ENCODE data around the gene OR5H2.

DNA sequence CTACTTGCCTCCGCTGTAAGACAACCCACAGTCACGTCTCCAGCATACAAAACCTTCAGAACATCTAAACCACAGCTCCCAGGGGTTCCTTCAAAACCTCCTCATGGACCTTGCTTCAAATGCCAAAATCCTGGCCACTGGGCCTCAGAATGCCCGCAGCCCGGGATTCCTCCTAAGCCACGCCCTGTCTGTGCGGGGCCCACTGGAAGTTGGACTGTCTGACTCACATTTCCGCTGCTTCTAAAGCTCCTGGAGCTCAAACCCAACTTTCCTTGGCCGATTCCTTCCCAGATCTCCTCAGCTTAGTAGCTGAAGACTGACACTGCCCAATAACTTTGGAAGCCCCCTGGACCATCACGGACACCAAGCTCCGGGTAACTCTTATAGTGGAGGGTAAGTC is 36.2 kb upstream of the OR5H2 start:
- no peak for TF ChIP-seq POLR2A (IDR thresholded peaks at IDR 0.05)
- TF ChIP-seq, protein P1, sequence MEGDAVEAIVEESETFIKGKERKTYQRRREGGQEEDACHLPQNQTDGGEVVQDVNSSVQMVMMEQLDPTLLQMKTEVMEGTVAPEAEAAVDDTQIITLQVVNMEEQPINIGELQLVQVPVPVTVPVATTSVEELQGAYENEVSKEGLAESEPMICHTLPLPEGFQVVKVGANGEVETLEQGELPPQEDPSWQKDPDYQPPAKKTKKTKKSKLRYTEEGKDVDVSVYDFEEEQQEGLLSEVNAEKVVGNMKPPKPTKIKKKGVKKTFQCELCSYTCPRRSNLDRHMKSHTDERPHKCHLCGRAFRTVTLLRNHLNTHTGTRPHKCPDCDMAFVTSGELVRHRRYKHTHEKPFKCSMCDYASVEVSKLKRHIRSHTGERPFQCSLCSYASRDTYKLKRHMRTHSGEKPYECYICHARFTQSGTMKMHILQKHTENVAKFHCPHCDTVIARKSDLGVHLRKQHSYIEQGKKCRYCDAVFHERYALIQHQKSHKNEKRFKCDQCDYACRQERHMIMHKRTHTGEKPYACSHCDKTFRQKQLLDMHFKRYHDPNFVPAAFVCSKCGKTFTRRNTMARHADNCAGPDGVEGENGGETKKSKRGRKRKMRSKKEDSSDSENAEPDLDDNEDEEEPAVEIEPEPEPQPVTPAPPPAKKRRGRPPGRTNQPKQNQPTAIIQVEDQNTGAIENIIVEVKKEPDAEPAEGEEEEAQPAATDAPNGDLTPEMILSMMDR (IDR thresholded peaks at IDR 0.05) = no peak

All from adrenal gland (tissue), 5 donors.